ENCODE measurements around the gene MXRA7.

The MXRA7 gene

DNA sequence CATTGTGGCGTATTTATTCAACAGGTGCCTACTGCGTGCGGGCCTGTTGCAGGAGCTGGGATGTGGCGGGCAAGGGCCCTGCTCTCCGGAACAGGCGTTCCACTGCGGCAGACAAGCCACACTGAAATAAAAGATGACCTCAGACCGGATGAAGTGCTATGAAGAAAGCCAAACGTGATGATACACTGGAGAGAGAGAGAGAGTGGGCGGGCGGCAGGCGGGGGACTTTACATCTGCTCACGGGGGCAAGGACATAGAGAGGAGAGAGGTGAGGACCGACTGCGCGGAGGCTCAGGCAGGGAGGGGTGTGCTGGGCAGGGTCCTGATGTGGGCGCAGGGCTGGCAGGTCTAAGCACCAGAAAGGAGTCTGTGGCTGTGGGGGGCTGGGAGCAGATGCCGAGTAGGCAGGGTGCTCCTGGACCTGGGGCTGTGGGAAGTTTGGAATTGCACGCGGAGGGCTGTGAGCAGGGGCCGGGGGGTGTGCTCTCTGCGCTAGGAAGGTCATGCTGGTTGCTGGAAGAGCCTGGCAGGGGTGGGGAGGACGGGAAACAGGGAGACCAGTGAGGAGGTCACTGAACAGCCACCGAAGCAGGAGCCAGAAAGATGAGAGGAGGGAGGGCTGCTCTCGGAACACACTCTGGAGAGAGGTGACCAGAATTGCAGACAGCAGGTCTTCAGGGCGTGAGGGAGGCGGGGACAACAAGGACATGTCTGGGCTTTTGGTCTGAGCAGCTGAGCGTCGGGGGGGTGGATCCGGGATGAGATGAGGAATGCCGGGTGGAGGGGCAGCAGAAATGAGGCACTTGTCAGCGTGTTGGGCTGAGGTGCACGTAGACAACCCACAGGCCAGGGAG is 9.9 kb downstream of the MXRA7 start (continued):
- TF ChIP-seq, protein P1, sequence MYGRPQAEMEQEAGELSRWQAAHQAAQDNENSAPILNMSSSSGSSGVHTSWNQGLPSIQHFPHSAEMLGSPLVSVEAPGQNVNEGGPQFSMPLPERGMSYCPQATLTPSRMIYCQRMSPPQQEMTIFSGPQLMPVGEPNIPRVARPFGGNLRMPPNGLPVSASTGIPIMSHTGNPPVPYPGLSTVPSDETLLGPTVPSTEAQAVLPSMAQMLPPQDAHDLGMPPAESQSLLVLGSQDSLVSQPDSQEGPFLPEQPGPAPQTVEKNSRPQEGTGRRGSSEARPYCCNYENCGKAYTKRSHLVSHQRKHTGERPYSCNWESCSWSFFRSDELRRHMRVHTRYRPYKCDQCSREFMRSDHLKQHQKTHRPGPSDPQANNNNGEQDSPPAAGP (tag by site-specific recombination; IDR thresholded peaks at IDR 0.05): peak; percentile 93
- peak; percentile 93 for TF ChIP-seq SP7 (tag by site-specific recombination; IDR thresholded peaks at IDR 0.05)
- peak; percentile 37; the same call in 1 of the 2 replicates for TF ChIP-seq ZNF76 (tag by site-specific recombination; IDR thresholded peaks at IDR 0.05; ENCODE audit: borderline replicate concordance, low read depth)
- TF ChIP-seq ZNF398 (tag by site-specific recombination; IDR thresholded peaks at IDR 0.05): peak; percentile 77
- peak; percentile 96 for TF ChIP-seq PATZ1 (tag by site-specific recombination; IDR thresholded peaks at IDR 0.05)
- no peak for TF ChIP-seq ZNF561 (tag by site-specific recombination; IDR thresholded peaks at IDR 0.05; ENCODE audit: borderline replicate concordance)
- TF ChIP-seq ZNF544 (tag by site-specific recombination; IDR thresholded peaks at IDR 0.05): no peak
- TF ChIP-seq ATF2 (tag by site-specific recombination; IDR thresholded peaks at IDR 0.05; ENCODE audit: low read depth): peak; percentile 88
- no peak for TF ChIP-seq YY1 (tag by site-specific recombination; IDR thresholded peaks at IDR 0.05)
- peak; percentile 84 for TF ChIP-seq ZEB2 (tag by site-specific recombination; IDR thresholded peaks at IDR 0.05)
- TF ChIP-seq ZNF157 (tag by site-specific recombination; IDR thresholded peaks at IDR 0.05): no peak
- TF ChIP-seq KLF1 (tag by site-specific recombination; IDR thresholded peaks at IDR 0.05): peak; percentile 58
- TF ChIP-seq ZNF211 (tag by site-specific recombination; IDR thresholded peaks at IDR 0.05; ENCODE audit: low read depth): no peak
- 0 out of 2 replicates have a peak, but pooled peaks have one; percentile 28 for TF ChIP-seq ZNF184 (tag by site-specific recombination; IDR thresholded peaks at IDR 0.05)
- no peak for TF ChIP-seq ZNF664 (tag by site-specific recombination; IDR thresholded peaks at IDR 0.05)
- TF ChIP-seq ZNF529 (tag by site-specific recombination; IDR thresholded peaks at IDR 0.05; ENCODE audit: insufficient replicate concordance): no peak
- peak; percentile 21 for TF ChIP-seq ZBTB26 (tag by site-specific recombination; optimal IDR thresholded peaks at IDR 0.05)
- peak; percentile 55; the same call in 1 of the 2 replicates for TF ChIP-seq ZNF2 (tag by site-specific recombination; IDR thresholded peaks at IDR 0.05)
- no peak for TF ChIP-seq ZNF214 (tag by site-specific recombination; IDR thresholded peaks at IDR 0.05; ENCODE audit: borderline replicate concordance)
- TF ChIP-seq KLF16 (tag by site-specific recombination; IDR thresholded peaks at IDR 0.05): peak; percentile 85
- TF ChIP-seq, protein P2, sequence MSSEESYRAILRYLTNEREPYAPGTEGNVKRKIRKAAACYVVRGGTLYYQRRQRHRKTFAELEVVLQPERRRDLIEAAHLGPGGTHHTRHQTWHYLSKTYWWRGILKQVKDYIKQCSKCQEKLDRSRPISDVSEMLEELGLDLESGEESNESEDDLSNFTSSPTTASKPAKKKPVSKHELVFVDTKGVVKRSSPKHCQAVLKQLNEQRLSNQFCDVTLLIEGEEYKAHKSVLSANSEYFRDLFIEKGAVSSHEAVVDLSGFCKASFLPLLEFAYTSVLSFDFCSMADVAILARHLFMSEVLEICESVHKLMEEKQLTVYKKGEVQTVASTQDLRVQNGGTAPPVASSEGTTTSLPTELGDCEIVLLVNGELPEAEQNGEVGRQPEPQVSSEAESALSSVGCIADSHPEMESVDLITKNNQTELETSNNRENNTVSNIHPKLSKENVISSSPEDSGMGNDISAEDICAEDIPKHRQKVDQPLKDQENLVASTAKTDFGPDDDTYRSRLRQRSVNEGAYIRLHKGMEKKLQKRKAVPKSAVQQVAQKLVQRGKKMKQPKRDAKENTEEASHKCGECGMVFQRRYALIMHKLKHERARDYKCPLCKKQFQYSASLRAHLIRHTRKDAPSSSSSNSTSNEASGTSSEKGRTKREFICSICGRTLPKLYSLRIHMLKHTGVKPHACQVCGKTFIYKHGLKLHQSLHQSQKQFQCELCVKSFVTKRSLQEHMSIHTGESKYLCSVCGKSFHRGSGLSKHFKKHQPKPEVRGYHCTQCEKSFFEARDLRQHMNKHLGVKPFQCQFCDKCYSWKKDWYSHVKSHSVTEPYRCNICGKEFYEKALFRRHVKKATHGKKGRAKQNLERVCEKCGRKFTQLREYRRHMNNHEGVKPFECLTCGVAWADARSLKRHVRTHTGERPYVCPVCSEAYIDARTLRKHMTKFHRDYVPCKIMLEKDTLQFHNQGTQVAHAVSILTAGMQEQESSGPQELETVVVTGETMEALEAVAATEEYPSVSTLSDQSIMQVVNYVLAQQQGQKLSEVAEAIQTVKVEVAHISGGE (tag by site-specific recombination; conservative IDR thresholded peaks at IDR 0.05; ENCODE audit: low read depth): 0 out of 2 replicates have a peak, but pooled peaks have one; percentile 14
- peak; percentile 89 for TF ChIP-seq ZNF366 (tag by site-specific recombination; conservative IDR thresholded peaks at IDR 0.05)
- no peak for TF ChIP-seq ZSCAN16 (tag by site-specific recombination; IDR thresholded peaks at IDR 0.05)
- TF ChIP-seq SALL2 (tag by site-specific recombination; IDR thresholded peaks at IDR 0.05; ENCODE audit: borderline replicate concordance): no peak
- TF ChIP-seq ZNF121 (tag by site-specific recombination; IDR thresholded peaks at IDR 0.05): no peak
- no peak for TF ChIP-seq ZNF654 (tag by site-specific recombination; IDR thresholded peaks at IDR 0.05; ENCODE audit: low read depth)
- no peak for TF ChIP-seq OVOL3 (tag by site-specific recombination; IDR thresholded peaks at IDR 0.05)
- no peak for TF ChIP-seq ZNF571 (tag by site-specific recombination; IDR thresholded peaks at IDR 0.05)
- TF ChIP-seq ZNF514 (tag by site-specific recombination; IDR thresholded peaks at IDR 0.05): no peak

Measured in HEK293 (cell line).